ENCODE data around the gene PGC.
A peak's percentile ranks its signal among the peaks of the same experiment; 100 is the strongest.

The PGC gene

DNA sequence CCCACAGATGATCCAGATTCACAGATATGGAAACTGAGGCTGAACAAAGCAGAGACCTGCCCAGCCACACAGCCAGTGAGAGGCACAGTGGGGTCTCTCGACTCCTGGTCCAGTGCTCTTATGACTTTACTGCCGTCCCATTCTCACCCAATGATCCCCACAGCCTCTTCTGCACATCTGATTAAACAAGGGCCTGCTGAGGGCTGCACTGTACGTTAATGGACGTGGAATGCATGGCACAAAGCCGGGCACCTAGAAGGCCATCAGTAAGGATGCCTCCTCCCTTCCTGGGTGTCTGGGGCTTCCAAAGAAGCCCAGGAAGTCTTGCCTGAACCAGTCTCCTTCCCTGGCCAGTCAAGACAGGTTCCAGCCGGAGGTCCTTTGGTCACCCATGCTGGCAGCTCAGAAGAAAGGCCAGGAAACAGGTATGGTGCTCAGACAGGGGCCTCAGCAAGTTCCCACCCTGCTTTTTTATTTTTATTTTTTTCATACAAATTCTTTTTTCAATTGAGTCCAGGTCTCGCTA is 15.6 kb downstream of the PGC start:
- H3K27me3 Mint-ChIP-seq: no peaks in the 10 kb centered on the region
- H3K27ac Mint-ChIP-seq: peak overlapping the region; percentile 95
- peaks cover 18% of the 10 kb centered on the region for H3K36me3 Mint-ChIP-seq
- peaks cover 64% of the 10 kb centered on the region for H3K4me1 Mint-ChIP-seq
- no peaks in the 10 kb centered on the region for H3K9me3 Mint-ChIP-seq
- peak overlapping the region; percentile 90 for H3K4me3 Mint-ChIP-seq
- no peak for ATAC-seq

- Mint-ChIP-seq H3K27ac (peak overlapping the region; percentile 95), H3K9me3 (no peaks in the 10 kb centered on the region), H3K36me3 (peaks cover 18% of the 10 kb centered on the region), H3K4me1 (peaks cover 66% of the 10 kb centered on the region), H3K4me3 (peak overlapping the region; percentile 90), H3K27me3 (no peaks in the 10 kb centered on the region)
- no peak for ATAC-seq
These were observed 16.4 kb downstream of the PGC start for GRCh38 chr6:41730531-41731436.

DNA sequence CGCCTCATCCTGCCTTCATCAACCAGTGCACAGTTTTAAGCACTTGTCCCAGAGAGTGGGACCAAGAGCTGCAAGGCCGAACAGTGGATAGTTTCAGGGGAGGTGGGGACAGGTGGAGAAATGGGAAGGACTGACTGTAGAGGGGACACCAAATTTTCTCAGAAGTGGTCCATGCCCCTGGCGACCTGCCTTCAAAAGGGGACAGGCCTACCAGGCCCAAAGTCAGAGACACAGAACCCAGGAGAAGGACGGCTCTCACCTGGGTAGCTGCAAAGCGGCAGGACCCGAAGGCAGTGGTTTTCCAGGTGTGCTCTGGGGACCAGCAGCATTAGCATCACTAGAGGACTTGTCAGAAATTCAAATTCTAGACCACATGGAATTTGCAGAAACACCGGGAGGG is 17.6 kb downstream of the PGC start:
- Mint-ChIP-seq H3K27ac (peak overlapping the region; percentile 95), H3K27me3 (no peaks in the 10 kb centered on the region), H3K4me1 (peaks cover 76% of the 10 kb centered on the region), H3K9me3 (no peaks in the 10 kb centered on the region), H3K36me3 (peaks cover 18% of the 10 kb centered on the region), H3K4me3 (peak overlapping the region; percentile 90)
- no peak for ATAC-seq

GRCh38 chr6:41728954-41729353 is 18.2 kb downstream of the PGC start:
- Mint-ChIP-seq H3K4me1 (peaks cover 82% of the 10 kb centered on the region), H3K4me3 (peak overlapping the region; percentile 90), H3K27me3 (no peaks in the 10 kb centered on the region), H3K9me3 (no peaks in the 10 kb centered on the region), H3K36me3 (peaks cover 18% of the 10 kb centered on the region), H3K27ac (peak overlapping the region; percentile 95)
- ATAC-seq: no peak

- Mint-ChIP-seq H3K9me3 (no peaks in the 10 kb centered on the region), H3K4me3 (peak overlapping the region; percentile 90), H3K4me1 (peaks cover 89% of the 10 kb centered on the region), H3K36me3 (peaks cover 22% of the 10 kb centered on the region), H3K27ac (peak overlapping the region; percentile 95), H3K27me3 (no peaks in the 10 kb centered on the region)
- peak; percentile 31 for ATAC-seq
These were observed 18.9 kb downstream of the PGC start for GRCh38 chr6:41728073-41728936.

- peak overlapping the region; percentile 95 for H3K27ac Mint-ChIP-seq
- H3K4me1 Mint-ChIP-seq: peaks cover 94% of the 10 kb centered on the region
- no peaks in the 10 kb centered on the region for H3K9me3 Mint-ChIP-seq
- H3K36me3 Mint-ChIP-seq: peaks cover 21% of the 10 kb centered on the region
- no peak for ATAC-seq
- H3K27me3 Mint-ChIP-seq: no peaks in the 10 kb centered on the region
- H3K4me3 Mint-ChIP-seq: peak overlapping the region; percentile 69
These were observed 19.5 kb downstream of the PGC start for GRCh38 chr6:41727705-41728072.

DNA sequence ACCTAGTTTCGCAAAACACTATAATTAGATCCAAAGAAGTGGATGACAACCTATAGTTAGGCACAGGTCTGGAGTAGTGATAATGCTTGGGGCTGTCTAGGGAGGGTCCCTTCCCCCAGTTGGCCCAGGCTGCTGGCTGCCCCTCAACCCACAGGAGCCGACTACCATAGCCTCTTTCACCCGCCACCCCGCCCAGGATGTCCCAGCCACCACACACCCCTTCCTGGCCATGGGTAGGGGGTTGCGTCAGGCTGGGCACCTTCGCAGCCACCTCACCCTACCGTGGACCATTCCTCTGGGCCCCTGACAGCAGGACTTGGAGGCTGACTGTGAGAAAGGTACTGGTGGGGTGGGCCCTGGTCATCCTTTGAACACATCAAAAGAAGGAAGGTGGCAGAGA is 20.3 kb downstream of the PGC start:
- Mint-ChIP-seq H3K27me3 (no peaks in the 10 kb centered on the region), H3K4me1 (peaks cover 97% of the 10 kb centered on the region), H3K9me3 (no peaks in the 10 kb centered on the region), H3K27ac (peak overlapping the region; percentile 95), H3K36me3 (peaks cover 15% of the 10 kb centered on the region), H3K4me3 (peak overlapping the region; percentile 69)
- ATAC-seq: no peak

GRCh38 chr6:41724586-41725501 is 22.4 kb downstream of the PGC start:
- no peak for ATAC-seq
- Mint-ChIP-seq H3K9me3 (no peaks in the 10 kb centered on the region), H3K4me1 (peaks cover 98% of the 10 kb centered on the region), H3K27me3 (no peaks in the 10 kb centered on the region), H3K36me3 (peaks cover 15% of the 10 kb centered on the region), H3K4me3 (peak overlapping the region; percentile 86), H3K27ac (peak overlapping the region; percentile 95)

DNA sequence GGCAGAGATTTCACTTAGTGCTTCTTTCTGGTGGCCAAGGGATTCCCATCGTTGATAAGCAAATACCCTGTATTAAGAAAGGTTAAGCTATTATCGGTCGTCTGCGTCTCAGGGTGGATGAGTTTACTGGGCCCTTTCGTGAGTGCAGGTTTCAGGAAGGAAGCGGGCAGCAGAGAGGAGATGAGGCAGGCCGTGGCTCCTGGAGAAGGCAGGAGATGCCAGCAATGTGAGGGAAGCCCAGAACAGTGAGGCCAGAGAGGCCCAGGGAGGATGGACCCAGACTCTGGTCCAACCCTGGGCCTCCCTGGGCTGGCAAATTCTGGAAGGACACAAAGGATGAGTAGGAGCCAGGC is 23.0 kb downstream of the PGC start:
- Mint-ChIP-seq H3K9me3 (no peaks in the 10 kb centered on the region), H3K4me1 (peaks cover 98% of the 10 kb centered on the region), H3K36me3 (peaks cover 15% of the 10 kb centered on the region), H3K27ac (peak overlapping the region; percentile 95), H3K27me3 (no peaks in the 10 kb centered on the region), H3K4me3 (peak overlapping the region; percentile 86)
- ATAC-seq: peak; percentile 40

- Mint-ChIP-seq H3K27me3 (no peaks in the 10 kb centered on the region), H3K4me1 (peaks cover 98% of the 10 kb centered on the region), H3K27ac (peak overlapping the region; percentile 95), H3K36me3 (peaks cover 15% of the 10 kb centered on the region), H3K9me3 (no peaks in the 10 kb centered on the region), H3K4me3 (peak overlapping the region; percentile 86)
- ATAC-seq: peak; percentile 94
These were observed 23.5 kb downstream of the PGC start for GRCh38 chr6:41723530-41724227.

DNA sequence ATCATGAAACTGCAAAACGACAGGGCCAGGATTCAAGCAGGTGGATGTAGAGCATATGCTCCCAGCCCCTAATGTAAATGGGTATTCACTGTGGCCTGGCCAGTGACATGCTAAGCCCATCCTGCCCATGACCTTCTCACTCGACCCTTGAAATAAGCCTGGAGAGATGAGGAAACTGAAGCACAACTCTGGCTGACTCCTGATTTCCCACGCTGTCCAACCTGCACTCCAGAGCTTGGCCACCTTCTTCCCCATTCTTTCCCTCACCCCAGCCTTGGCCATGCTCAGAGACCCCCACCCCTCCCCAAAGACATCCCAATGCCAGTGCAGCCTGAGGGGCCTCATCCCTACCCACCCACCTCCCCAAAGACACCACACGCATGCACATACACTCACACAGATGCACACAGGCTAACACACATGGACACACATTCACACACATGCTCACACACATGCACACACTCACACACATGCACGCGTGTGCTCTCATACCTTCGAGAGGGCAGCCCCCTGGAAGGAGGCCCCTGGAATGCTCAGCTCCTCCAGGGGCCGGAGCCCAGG is 24.1 kb downstream of the PGC start:
- H3K4me1 Mint-ChIP-seq: peaks cover 98% of the 10 kb centered on the region
- no peaks in the 10 kb centered on the region for H3K27me3 Mint-ChIP-seq
- ATAC-seq: no peak
- H3K36me3 Mint-ChIP-seq: peaks cover 15% of the 10 kb centered on the region
- peak overlapping the region; percentile 95 for H3K27ac Mint-ChIP-seq
- peak overlapping the region; percentile 86 for H3K4me3 Mint-ChIP-seq
- no peaks in the 10 kb centered on the region for H3K9me3 Mint-ChIP-seq

DNA sequence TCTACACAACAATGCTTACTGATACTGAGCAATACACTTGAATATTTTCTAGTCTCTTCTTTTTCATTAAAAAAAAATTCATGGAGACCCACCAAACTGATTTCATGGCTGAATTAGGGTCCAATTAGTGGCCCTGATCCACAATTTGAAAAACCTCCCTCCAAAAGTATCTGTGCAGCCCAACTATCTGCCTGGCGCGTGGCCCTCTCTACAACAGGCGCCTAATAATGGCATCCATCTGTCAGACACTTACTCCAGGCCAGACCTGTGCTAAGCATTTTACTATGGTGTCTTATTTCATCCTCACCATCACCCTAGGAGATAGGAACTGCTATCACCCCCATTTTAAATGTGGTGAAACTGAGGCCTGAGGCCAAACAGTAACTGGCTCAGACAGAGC is 25.8 kb downstream of the PGC start:
- Mint-ChIP-seq H3K4me1 (peaks cover 100% of the 10 kb centered on the region), H3K36me3 (peaks cover 9% of the 10 kb centered on the region), H3K9me3 (no peaks in the 10 kb centered on the region), H3K27ac (peak overlapping the region; percentile 95), H3K27me3 (no peaks in the 10 kb centered on the region), H3K4me3 (peak overlapping the region; percentile 86)
- no peak for ATAC-seq

DNA sequence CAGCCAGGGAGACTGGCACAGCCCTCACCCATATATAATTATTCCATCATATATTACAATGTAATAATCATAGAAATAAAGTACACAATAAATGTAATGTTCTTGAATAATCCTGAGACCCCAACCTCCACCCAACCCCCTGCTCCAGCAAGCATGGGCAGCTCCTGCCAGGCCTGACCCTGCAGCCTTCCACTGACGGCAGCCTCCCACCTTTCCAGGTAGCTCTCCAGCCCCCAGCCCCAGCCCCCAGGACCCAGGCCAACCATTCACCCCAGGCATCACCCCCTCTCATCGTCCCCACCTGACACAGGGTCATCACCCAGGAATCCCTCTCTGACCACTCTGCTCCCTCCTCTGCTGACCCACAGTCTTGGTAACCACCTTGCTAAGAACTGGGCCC is 26.4 kb downstream of the PGC start:
- no peaks in the 10 kb centered on the region for H3K27me3 Mint-ChIP-seq
- H3K27ac Mint-ChIP-seq: peak overlapping the region; percentile 95
- ATAC-seq: no peak
- H3K36me3 Mint-ChIP-seq: peaks cover 14% of the 10 kb centered on the region
- H3K4me3 Mint-ChIP-seq: peak overlapping the region; percentile 86
- H3K9me3 Mint-ChIP-seq: no peaks in the 10 kb centered on the region
- H3K4me1 Mint-ChIP-seq: peaks cover 100% of the 10 kb centered on the region

DNA sequence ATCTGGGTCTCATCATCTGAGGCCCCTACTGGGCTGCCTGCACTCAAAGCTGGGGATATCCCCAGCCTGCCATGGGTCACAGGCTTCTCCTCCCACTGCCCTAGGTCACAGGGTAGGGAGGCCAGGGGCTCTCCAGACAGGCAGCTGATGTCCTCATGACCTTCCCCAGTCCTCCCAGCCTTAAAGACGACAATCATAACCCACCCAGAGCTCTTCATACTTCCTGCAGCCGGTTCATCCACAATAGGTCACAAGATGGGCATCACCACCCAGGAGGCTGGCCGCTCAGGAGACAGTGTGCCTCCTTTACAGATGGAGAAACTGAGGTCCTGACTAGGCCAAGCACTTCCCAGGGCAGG is 27.0 kb downstream of the PGC start:
- ATAC-seq: peak; percentile 69
- Mint-ChIP-seq H3K27ac (peak overlapping the region; percentile 95), H3K36me3 (peaks cover 17% of the 10 kb centered on the region), H3K4me3 (peak overlapping the region; percentile 51), H3K9me3 (no peaks in the 10 kb centered on the region), H3K4me1 (peaks cover 100% of the 10 kb centered on the region), H3K27me3 (no peaks in the 10 kb centered on the region)
